ENCODE data around the gene MOCOS. TPM values are rescaled to one million over a fixed set of nuclear protein-coding genes. Genes with fewer than 3 reads are reported as not detected.

The MOCOS gene
- total RNA-seq, 1 donor from 2014 or later = 0.33 TPM

DNA sequence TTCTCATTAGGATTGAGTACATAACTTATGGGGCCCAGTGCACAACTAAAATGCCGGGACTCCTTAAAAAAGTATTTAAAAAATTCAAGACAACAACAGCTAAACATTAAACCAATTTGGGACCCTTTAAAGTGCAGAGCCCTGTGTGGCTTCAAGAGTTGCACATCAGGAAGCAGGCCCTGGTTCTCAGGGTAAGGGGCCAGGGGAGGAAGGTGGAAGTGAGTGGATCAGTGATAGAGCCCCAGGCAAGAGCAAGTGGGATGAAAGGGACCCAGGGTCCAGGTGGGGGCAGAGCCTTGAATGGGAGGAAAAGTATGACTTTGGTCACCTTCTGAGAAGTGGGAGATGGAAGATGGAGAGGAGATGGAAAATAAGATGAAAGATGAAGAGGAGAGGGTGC is 107.9 kb downstream of the MOCOS start:
- Histone ChIP-seq H3K36me3 (no peaks in the 10 kb centered on the region), H3K27ac (replicated peaks) (no peak overlapping the region), H3K9me3 (replicated peaks) (no peaks in the 10 kb centered on the region), H3K4me1 (peaks cover 31% of the 10 kb centered on the region), H3K27me3 (ENCODE audit: low read depth) (peaks cover 38% of the 10 kb centered on the region), H3K4me3 (no peak overlapping the region)
- no peak for DNase-seq
- intact Hi-C loops (cut with micrococcal nuclease) = loop anchor here (5.0 kb wide), 1 partner anchor 277 kb away; no protein-coding TSS in a partner anchor
- TF ChIP-seq, protein P1, sequence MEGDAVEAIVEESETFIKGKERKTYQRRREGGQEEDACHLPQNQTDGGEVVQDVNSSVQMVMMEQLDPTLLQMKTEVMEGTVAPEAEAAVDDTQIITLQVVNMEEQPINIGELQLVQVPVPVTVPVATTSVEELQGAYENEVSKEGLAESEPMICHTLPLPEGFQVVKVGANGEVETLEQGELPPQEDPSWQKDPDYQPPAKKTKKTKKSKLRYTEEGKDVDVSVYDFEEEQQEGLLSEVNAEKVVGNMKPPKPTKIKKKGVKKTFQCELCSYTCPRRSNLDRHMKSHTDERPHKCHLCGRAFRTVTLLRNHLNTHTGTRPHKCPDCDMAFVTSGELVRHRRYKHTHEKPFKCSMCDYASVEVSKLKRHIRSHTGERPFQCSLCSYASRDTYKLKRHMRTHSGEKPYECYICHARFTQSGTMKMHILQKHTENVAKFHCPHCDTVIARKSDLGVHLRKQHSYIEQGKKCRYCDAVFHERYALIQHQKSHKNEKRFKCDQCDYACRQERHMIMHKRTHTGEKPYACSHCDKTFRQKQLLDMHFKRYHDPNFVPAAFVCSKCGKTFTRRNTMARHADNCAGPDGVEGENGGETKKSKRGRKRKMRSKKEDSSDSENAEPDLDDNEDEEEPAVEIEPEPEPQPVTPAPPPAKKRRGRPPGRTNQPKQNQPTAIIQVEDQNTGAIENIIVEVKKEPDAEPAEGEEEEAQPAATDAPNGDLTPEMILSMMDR (IDR thresholded peaks at IDR 0.05; ENCODE audit: borderline replicate concordance) = no peak

DNA sequence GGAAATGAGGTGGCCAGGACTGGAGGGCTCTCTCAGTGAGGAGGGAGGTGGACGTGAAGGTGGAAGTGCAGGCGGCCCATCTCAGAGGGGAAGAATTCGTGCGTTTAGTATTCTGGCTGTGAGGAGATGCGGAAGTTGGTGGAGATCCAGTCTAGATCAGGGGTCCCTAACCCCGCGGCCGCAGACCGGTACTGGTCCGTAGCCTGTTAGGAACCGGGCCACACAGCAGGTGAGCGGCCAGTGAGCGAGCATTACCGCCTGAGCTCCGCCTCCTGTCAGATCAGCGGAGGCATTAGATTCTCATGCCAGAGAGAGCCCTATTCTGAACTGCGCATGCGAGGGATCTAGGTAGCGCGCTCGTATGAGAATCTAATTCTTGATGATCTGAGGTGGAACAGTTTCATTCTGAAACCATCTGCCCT is 108.6 kb downstream of the MOCOS start:
- DNase-seq = no peak
- H3K27me3 ChIP-seq (ENCODE audit: low read depth) = peaks cover 44% of the 10 kb centered on the region
- TF ChIP-seq, protein P1 (IDR thresholded peaks at IDR 0.05; ENCODE audit: borderline replicate concordance) = no peak
- H3K27ac ChIP-seq (replicated peaks) = no peak overlapping the region
- H3K4me3 ChIP-seq = peak overlapping the region; percentile 89
- no peaks in the 10 kb centered on the region for H3K9me3 ChIP-seq (replicated peaks)
- H3K36me3 ChIP-seq = no peaks in the 10 kb centered on the region
- intact Hi-C loops (cut with micrococcal nuclease) = loop anchor here (5.0 kb wide), 1 partner anchor 276 kb away; no protein-coding TSS in a partner anchor
- peaks cover 37% of the 10 kb centered on the region for H3K4me1 ChIP-seq

DNA sequence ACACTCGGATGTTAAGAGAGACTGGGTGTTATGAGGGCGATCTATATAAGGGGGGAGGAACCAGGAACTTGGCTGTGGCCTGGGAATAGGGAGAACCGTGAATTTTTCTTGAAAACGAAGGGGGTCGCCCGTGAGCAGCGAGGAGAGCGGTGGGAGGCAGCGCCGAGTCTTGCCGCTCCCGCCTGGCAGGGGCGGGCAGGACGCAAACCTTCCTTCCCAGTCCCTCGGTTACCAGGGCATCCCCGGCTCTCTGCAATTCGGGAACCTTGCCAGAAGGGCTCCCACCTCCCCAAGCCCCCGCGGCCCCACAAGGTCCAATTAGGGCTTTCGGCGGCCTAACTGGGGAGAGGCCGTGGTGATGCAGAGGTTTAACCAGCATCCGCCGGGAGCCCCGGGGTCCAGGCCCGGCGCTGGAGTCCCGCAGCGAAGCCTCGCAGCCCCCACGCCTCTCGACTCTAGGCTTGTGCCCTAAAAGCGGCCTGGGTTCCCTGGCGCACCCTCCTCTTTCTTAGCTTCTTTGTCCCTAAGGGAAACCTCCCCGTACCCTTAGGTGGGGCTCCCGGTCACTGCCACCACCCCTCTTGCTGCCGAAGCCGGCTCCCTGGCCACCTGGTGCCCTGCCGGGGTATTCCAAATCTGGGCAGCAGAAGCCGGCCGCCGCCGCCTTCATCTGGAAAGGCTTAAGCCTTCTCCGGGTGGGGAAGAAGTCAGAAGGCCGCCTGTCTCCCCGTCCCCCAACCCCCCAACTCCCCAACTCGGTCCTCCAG is 109.5 kb downstream of the MOCOS start:
- TF ChIP-seq, protein P1 (IDR thresholded peaks at IDR 0.05; ENCODE audit: borderline replicate concordance) = no peak
- peak overlapping the region; percentile 89 for H3K4me3 ChIP-seq
- H3K4me1 ChIP-seq = peaks cover 47% of the 10 kb centered on the region
- H3K27ac ChIP-seq (replicated peaks) = peak overlapping the region; percentile 88
- H3K27me3 ChIP-seq (ENCODE audit: low read depth) = peaks cover 44% of the 10 kb centered on the region
- intact Hi-C loops (cut with micrococcal nuclease) = loop anchor here (5.0 kb wide), 1 partner anchor 275 kb away; no protein-coding TSS in a partner anchor
- DNase-seq = peak; percentile 60
- H3K9me3 ChIP-seq (replicated peaks) = no peaks in the 10 kb centered on the region
- no peaks in the 10 kb centered on the region for H3K36me3 ChIP-seq

DNA sequence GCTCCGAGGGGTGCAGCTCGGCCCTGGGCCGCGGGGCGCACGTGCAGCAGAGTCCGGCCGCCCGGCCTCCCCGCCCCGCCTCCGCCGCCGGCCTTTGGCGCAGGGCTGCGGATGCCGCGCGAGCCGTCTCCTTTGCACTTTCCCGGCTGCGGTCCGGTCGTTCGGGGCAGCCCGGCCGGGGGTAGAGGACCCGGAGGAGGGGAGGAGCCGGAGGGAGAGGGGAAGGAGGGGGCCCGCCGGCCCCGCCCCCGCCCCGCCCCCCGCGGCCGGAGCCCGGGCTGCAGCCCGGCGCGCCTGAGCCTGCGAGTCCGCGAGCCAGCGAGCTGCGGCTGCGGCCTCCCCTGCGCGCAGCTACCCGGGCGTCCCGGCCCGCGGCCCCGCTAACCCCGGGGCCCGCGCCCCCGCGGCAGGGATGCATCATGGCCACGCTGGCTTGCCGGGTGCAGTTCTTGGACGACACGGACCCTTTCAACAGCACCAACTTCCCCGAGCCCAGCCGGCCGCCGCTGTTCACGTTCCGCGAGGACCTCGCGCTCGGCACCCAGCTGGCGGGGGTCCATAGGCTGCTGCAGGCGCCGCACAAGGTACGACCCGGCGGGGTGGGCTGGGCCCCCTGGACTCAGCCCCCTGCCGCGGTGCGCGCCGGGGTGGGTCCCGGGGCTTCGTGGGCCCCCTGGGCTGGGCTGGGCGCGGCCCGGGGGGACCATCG is 110.3 kb downstream of the MOCOS start, which contains the start of gene FHOD3:
FHOD3 (plus strand) TSS at position 297 of the 709 bp plus-strand sequence; CDS start at position 420, 123 bp downstream.
- Histone ChIP-seq H3K27ac (replicated peaks) (peak within 1 kb of the TSS; percentile 88), H3K27me3 (ENCODE audit: low read depth) (peaks cover 44% of the 10 kb centered on the region), H3K4me3 (peak within 1 kb of the TSS; percentile 89), H3K9me3 (replicated peaks) (no peaks in the 10 kb centered on the region), H3K4me1 (peaks cover 54% of the 10 kb centered on the region), H3K36me3 (no peaks in the 10 kb centered on the region)
- TF ChIP-seq, protein P1 (IDR thresholded peaks at IDR 0.05; ENCODE audit: borderline replicate concordance) = no peak
- peak; percentile 69 for DNase-seq
- intact Hi-C loops (cut with micrococcal nuclease) = loop anchor here (5.0 kb wide), 1 partner anchor 275 kb away; no protein-coding TSS in a partner anchor

DNA sequence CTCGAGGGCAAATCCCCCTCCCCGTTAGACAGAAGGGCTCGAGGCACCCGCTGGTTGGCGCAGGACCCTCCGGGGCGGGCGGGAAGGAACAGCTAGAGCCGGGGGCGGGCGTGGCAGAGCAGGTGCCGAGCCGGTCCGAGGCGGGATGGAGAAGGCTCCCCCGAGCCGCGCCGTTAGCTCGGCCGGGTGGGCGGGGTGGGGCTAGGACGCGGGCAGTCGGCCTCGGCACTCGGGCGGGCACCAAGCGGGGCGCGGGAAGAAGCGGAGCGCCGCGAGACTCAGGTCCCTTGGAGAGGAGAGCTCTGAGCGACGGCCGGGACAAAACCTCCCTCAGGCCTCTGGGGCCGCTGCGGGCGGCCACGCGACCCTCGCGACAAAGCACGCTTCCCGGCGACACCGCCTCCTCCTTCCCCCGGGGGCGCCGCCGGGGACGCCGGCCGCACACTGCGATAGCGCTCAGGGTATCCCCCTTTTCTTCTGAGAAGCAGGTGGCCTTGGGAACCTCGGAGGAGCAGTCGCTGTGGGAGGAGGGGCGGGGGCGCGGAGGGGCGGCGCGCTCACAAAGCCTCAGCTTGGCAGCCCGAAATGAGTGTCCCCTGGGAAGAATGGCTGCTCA is 110.9 kb downstream of the MOCOS start:
- Histone ChIP-seq H3K4me3 (peak overlapping the region; percentile 89), H3K36me3 (no peaks in the 10 kb centered on the region), H3K4me1 (peaks cover 61% of the 10 kb centered on the region), H3K27ac (replicated peaks) (peak overlapping the region; percentile 88), H3K27me3 (ENCODE audit: low read depth) (peaks cover 48% of the 10 kb centered on the region), H3K9me3 (replicated peaks) (no peaks in the 10 kb centered on the region)
- intact Hi-C loops (cut with micrococcal nuclease) = loop anchor here (5.0 kb wide), 1 partner anchor 274 kb away; no protein-coding TSS in a partner anchor
- no peak for DNase-seq
- TF ChIP-seq, protein P1 (IDR thresholded peaks at IDR 0.05; ENCODE audit: borderline replicate concordance) = no peak

Data from left ventricle myocardium inferior (tissue), 1 donor.